ENCODE measurements around the gene CATSPERZ.
"Not testable (repeated sequence)": the region's sequence is repeated elsewhere in the genome, so short reads cannot be mapped to it uniquely, and the experiment has no call there.

CATSPERZ gene

DNA sequence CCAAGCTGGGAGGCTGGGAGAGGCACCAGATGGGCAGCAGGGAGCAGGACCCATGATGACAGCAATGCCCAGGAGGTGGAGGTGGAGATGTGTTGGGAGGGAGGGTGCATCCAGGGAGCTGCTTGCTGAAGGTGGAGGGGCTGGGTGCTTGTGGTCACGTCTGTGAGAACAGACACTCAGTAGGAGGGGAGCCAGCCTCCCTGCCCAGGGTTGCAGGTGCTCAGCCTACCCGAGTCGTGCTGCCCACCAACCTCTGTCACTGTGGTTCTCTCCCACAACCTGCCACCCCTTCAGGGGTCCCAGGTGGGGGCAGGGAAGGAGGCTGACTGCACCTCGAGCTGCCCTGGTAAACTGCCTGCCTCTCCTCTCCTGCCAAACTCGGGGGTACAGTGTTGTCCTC is 23.2 kb downstream of the CATSPERZ start:
- no peaks in the 10 kb centered on the region for H3K27me3 ChIP-seq (ENCODE audit: insufficient read depth, poor library complexity, severe bottlenecking)
- TF ChIP-seq, protein P1, sequence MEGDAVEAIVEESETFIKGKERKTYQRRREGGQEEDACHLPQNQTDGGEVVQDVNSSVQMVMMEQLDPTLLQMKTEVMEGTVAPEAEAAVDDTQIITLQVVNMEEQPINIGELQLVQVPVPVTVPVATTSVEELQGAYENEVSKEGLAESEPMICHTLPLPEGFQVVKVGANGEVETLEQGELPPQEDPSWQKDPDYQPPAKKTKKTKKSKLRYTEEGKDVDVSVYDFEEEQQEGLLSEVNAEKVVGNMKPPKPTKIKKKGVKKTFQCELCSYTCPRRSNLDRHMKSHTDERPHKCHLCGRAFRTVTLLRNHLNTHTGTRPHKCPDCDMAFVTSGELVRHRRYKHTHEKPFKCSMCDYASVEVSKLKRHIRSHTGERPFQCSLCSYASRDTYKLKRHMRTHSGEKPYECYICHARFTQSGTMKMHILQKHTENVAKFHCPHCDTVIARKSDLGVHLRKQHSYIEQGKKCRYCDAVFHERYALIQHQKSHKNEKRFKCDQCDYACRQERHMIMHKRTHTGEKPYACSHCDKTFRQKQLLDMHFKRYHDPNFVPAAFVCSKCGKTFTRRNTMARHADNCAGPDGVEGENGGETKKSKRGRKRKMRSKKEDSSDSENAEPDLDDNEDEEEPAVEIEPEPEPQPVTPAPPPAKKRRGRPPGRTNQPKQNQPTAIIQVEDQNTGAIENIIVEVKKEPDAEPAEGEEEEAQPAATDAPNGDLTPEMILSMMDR (IDR thresholded peaks at IDR 0.05; ENCODE audit: insufficient read depth, low read length) = no peak
- TF ChIP-seq GABPA (IDR thresholded peaks at IDR 0.05; ENCODE audit: low read depth) = no peak
- no peak for TF ChIP-seq POLR2AphosphoS5 (IDR thresholded peaks at IDR 0.05; ENCODE audit: low read depth)
- no peak for TF ChIP-seq SPI1 (IDR thresholded peaks at IDR 0.05; ENCODE audit: borderline replicate concordance, low read depth)
- TF ChIP-seq, protein P2, sequence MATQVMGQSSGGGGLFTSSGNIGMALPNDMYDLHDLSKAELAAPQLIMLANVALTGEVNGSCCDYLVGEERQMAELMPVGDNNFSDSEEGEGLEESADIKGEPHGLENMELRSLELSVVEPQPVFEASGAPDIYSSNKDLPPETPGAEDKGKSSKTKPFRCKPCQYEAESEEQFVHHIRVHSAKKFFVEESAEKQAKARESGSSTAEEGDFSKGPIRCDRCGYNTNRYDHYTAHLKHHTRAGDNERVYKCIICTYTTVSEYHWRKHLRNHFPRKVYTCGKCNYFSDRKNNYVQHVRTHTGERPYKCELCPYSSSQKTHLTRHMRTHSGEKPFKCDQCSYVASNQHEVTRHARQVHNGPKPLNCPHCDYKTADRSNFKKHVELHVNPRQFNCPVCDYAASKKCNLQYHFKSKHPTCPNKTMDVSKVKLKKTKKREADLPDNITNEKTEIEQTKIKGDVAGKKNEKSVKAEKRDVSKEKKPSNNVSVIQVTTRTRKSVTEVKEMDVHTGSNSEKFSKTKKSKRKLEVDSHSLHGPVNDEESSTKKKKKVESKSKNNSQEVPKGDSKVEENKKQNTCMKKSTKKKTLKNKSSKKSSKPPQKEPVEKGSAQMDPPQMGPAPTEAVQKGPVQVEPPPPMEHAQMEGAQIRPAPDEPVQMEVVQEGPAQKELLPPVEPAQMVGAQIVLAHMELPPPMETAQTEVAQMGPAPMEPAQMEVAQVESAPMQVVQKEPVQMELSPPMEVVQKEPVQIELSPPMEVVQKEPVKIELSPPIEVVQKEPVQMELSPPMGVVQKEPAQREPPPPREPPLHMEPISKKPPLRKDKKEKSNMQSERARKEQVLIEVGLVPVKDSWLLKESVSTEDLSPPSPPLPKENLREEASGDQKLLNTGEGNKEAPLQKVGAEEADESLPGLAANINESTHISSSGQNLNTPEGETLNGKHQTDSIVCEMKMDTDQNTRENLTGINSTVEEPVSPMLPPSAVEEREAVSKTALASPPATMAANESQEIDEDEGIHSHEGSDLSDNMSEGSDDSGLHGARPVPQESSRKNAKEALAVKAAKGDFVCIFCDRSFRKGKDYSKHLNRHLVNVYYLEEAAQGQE (IDR thresholded peaks at IDR 0.05; ENCODE audit: insufficient replicate concordance, low read depth) = no peak
- H3K4me3 ChIP-seq (replicated peaks; ENCODE audit: insufficient read depth, low read length) = no peak overlapping the region
- no peak for DNase-seq (ENCODE audit: low read depth in 1 of 2, low spot score in 1 of 2)
- no peak overlapping the region for H3K27ac ChIP-seq (replicated peaks)

DNA sequence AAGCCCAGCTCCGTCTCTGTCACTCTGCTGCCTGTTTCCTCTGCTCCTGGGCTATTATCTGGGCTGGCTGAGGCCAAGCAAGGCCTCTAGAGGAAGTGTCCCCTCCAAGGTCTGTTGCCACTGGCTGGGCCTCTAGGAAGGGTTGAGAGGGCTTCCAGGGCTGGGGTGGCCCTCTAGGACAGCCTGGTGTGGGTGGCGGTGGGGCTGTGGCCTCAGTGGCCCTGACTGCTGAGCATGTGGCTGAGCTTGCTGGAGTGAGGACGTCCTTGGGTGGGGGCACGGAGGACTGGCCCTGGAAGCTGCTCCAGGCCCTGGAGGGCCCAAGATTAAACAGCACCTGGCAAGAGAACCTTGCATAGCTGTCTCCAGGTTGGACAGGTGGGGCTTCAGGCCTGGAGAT is 23.8 kb downstream of the CATSPERZ start:
- not testable (repeated sequence) for H3K27ac ChIP-seq (replicated peaks); H3K4me3 ChIP-seq (replicated peaks; ENCODE audit: insufficient read depth, low read length); DNase-seq (ENCODE audit: low read depth in 1 of 2, low spot score in 1 of 2); H3K27me3 ChIP-seq (ENCODE audit: insufficient read depth, poor library complexity, severe bottlenecking)

DNA sequence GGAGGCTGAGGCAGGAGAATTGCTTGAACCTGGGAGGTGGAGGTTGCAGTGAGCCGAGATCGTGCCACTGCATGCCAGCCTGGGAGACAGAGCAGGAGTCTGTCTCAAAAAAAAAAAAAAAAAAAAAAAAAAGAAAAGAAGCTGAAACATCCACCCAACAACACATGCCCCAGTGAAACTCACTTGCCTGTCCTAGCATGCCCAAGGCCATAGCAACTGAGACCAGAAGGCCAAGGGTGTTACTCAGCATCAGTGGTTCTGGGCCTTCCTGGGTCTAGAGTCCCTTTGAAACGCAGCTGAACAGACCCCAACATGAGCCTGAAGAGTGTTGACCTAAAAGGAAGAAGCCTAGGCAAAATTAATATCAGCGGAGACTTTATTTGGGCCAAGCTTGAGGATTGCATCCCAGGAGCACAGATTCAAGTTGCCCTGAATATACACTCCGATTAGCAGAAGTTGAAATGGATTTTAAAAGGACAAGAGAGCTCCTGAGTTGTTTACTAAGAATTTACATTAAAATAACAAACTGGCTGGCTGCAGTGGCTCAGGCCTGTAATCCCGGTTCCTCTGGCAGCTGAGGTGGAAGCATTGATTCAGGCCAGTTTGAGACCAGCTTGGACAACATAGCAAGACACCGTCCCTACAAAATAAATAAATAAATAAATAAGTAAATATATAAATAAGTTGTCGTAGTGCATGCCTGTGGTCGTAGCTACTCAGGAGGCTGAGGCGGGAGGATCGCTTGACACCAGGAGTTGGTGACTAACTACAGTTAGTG is 24.7 kb downstream of the CATSPERZ start:
- no peak for TF ChIP-seq GABPA (IDR thresholded peaks at IDR 0.05; ENCODE audit: low read depth)
- TF ChIP-seq POLR2AphosphoS5 (IDR thresholded peaks at IDR 0.05; ENCODE audit: low read depth) = no peak
- TF ChIP-seq, protein P2 (IDR thresholded peaks at IDR 0.05; ENCODE audit: insufficient replicate concordance, low read depth) = no peak
- TF ChIP-seq, protein P1 (IDR thresholded peaks at IDR 0.05; ENCODE audit: insufficient read depth, low read length) = no peak
- TF ChIP-seq SPI1 (IDR thresholded peaks at IDR 0.05; ENCODE audit: borderline replicate concordance, low read depth) = no peak
- no peaks in the 10 kb centered on the region for H3K27me3 ChIP-seq (ENCODE audit: insufficient read depth, poor library complexity, severe bottlenecking)
- DNase-seq (ENCODE audit: low read depth in 1 of 2, low spot score in 1 of 2) = no peak
- H3K4me3 ChIP-seq (replicated peaks; ENCODE audit: insufficient read depth, low read length) = no peak overlapping the region
- no peak overlapping the region for H3K27ac ChIP-seq (replicated peaks)

DNA sequence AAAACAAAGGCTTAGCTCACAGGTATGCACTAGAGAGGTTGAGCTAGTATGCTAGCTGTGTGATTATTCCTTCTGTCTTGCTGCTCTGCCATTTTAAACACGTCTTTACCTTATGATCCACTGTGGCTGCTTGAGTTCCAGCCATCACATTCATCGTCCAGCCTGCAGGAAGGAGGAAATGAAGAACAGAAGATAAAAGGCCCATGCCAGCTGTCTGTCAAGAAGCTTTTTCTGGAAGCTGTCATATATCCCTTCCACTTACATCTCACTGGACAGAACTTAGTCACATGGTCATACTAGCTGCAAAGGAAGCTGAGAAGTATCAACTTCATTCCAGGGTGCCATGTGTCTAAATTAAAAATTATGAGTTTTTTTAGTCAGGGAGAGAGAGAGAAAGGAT is 27.2 kb downstream of the CATSPERZ start:
- Histone ChIP-seq H3K4me3 (replicated peaks; ENCODE audit: insufficient read depth, low read length) (no peak overlapping the region), H3K27ac (replicated peaks) (no peak overlapping the region), H3K27me3 (ENCODE audit: insufficient read depth, poor library complexity, severe bottlenecking) (no peaks in the 10 kb centered on the region)
- TF ChIP-seq SPI1 (IDR thresholded peaks at IDR 0.05; ENCODE audit: borderline replicate concordance, low read depth) (no peak), GABPA (IDR thresholded peaks at IDR 0.05; ENCODE audit: low read depth) (no peak), POLR2AphosphoS5 (IDR thresholded peaks at IDR 0.05; ENCODE audit: low read depth) (no peak)
- TF ChIP-seq, protein P2 (IDR thresholded peaks at IDR 0.05; ENCODE audit: insufficient replicate concordance, low read depth) = no peak
- TF ChIP-seq, protein P1 (IDR thresholded peaks at IDR 0.05; ENCODE audit: insufficient read depth, low read length) = no peak
- DNase-seq (ENCODE audit: low read depth in 1 of 2, low spot score in 1 of 2) = no peak

All from HL-60 (cell line).